GM12878 (cell line): Measurements from ENCODE around the gene MORN4. TPM values are rescaled to one million over a fixed set of nuclear protein-coding genes. Genes with fewer than 3 reads are reported as not detected.
A peak's percentile ranks its signal among the peaks of the same experiment; 100 is the strongest.

Experiments used
- BRCA1 ChIP-seq: IDR thresholded peaks from 2 replicates; pipeline ENCODE4 v1.6.1; 2011; ENCODE audit warnings: low read depth, low read length, improper control_type of control experiment
- JUND ChIP-seq: IDR thresholded peaks from 2 replicates; pipeline ENCODE4 v1.6.1; 2012; ENCODE audit warnings: low read depth, mild to moderate bottlenecking, low read length, improper control_type of control experiment, moderate library complexity
- KDM1A ChIP-seq: fragments of 200-600 bp; sonication (generic); IDR thresholded peaks from 2 replicates; pipeline ENCODE4 v1.6.1; 2016; ENCODE audit warnings: borderline replicate concordance
- LARP7 ChIP-seq: fragments of 450-650 bp; IDR thresholded peaks from 2 replicates; pipeline ENCODE4 v1.6.1; 2017; ENCODE audit warnings: mild to moderate bottlenecking
- MTA3 ChIP-seq: IDR thresholded peaks from 2 replicates; pipeline ENCODE4 v1.6.1; 2012; ENCODE audit warnings: low read length, inconsistent platforms, borderline replicate concordance
- MYB ChIP-seq: fragments of 150-350 bp; IDR thresholded peaks from 2 replicates; pipeline ENCODE4 v1.6.1; 2014; ENCODE audit warnings: mild to moderate bottlenecking, low read depth, low read length, borderline replicate concordance
- NFXL1 ChIP-seq: fragments of 450-650 bp; IDR thresholded peaks from 2 replicates; pipeline ENCODE4 v1.6.1; 2017; ENCODE audit warnings: antibody characterized with exemption, mild to moderate bottlenecking, borderline replicate concordance
- RCOR1 ChIP-seq: conservative IDR thresholded peaks from 2 replicates; pipeline ENCODE4 v1.6.1; 2012; ENCODE audit warnings: low read depth, low read length, improper control_type of control experiment
- RELA ChIP-seq: fragments of 450-650 bp; IDR thresholded peaks from 2 replicates; pipeline ENCODE4 v1.8.0; 2014; ENCODE audit warnings: borderline replicate concordance; ENCODE audit not compliant: partially characterized antibody
- RUNX3 ChIP-seq: IDR thresholded peaks from 2 replicates; pipeline ENCODE4 v1.6.1; 2012; ENCODE audit warnings: low read length, inconsistent platforms
- SMAD1 ChIP-seq: fragments of 450-650 bp; IDR thresholded peaks from 2 replicates; pipeline ENCODE4 v1.6.1; 2018; ENCODE audit warnings: mild to moderate bottlenecking, low read depth; ENCODE audit not compliant: partially characterized antibody
- SMARCA5 ChIP-seq: fragments of 450-650 bp; IDR thresholded peaks from 2 replicates; pipeline ENCODE4 v1.6.1; 2017; ENCODE audit warnings: mild to moderate bottlenecking
- SMC3 ChIP-seq: IDR thresholded peaks from 2 replicates; pipeline ENCODE4 v1.6.1; 2011; ENCODE audit warnings: low read length, improper control_type of control experiment, borderline replicate concordance
- SUPT20H ChIP-seq: IDR thresholded peaks from 2 replicates; pipeline ENCODE4 v1.6.1; 2011; ENCODE audit warnings: low read depth, mild to moderate bottlenecking, low read length, moderate library complexity, borderline replicate concordance; ENCODE audit not compliant: control insufficient read depth
- TCF12 ChIP-seq: IDR thresholded peaks from 2 replicates; pipeline ENCODE4 v1.6.1; 2011; ENCODE audit warnings: low read depth, mild to moderate bottlenecking, low read length
- ZNF217 ChIP-seq: fragments of 450-650 bp; IDR thresholded peaks from 2 replicates; pipeline ENCODE4 v1.6.1; 2017; ENCODE audit warnings: antibody characterized with exemption, mild to moderate bottlenecking
- ZNF24 ChIP-seq: fragments of 450-650 bp; IDR thresholded peaks from 2 replicates; pipeline ENCODE4 v1.6.1; 2017; ENCODE audit warnings: antibody characterized with exemption, mild to moderate bottlenecking
- polyA plus RNA-seq, 11 experiments: library from polyadenylated mRNA; depleted of rRNA in 4 of 11; unstranded in 6 of 11; stranded (reverse) in 5 of 11; fragments of >200 nt; fragmentation: Nextera tagmentation in 4 of 11; fragmentation: Illumina TruSeq in 1 of 11; extraction: Ambion mirVana in 4 of 11; extraction: Trizol in 1 of 11; gene quantifications; 1 replicate in 1 of 11; 2 replicates in 10 of 11; pipeline versions ENCODE4 v1.2.1 to v1.2.3, GENCODE V29; 2011 to 2016; ENCODE audit warnings: inconsistent platforms in 2 of 11, missing spikeins in 2 of 11, low read depth in 1 of 11
- total RNA-seq, 4 experiments: library from RNA; depleted of rRNA in 3 of 4; stranded (reverse); fragments of >200 nt in 3 of 4; fragmentation: Illumina TruSeq in 1 of 4; extraction: Trizol in 1 of 4; gene quantifications; 2 replicates each; pipeline versions ENCODE4 v1.2.1 to v1.2.3, GENCODE V29; 2013 to 2021
- TF ChIP-seq, protein P1 (sequence below): fragments of 450-650 bp; IDR thresholded peaks from 2 replicates; pipeline ENCODE4 v1.6.1; 2017; ENCODE audit warnings: mild to moderate bottlenecking, low read depth, inconsistent platforms; ENCODE audit not compliant: poor library complexity, severe bottlenecking
- TF ChIP-seq, protein P2 (sequence below): IDR thresholded peaks from 2 replicates; pipeline ENCODE4 v1.6.1; 2011; ENCODE audit warnings: low read depth, low read length, improper control_type of control experiment, borderline replicate concordance
- TF ChIP-seq, protein P3 (sequence below): fragments of 450-650 bp; IDR thresholded peaks from 2 replicates; pipeline ENCODE4 v1.6.1; 2017; ENCODE audit warnings: low read depth, mild to moderate bottlenecking, moderate library complexity
- TF ChIP-seq, protein P4 (sequence below): fragments of 150-350 bp; IDR thresholded peaks from 2 replicates; pipeline ENCODE4 v1.6.1; 2014; ENCODE audit warnings: mild to moderate bottlenecking, low read depth, low read length

The MORN4 gene
- total and polyA plus RNA-seq, 10 of the 15 experiments (the other 5 are each of a cell fraction or from before 2014, with no cell fraction given): 1.3 to 5.5 (median 2.6) TPM

DNA sequence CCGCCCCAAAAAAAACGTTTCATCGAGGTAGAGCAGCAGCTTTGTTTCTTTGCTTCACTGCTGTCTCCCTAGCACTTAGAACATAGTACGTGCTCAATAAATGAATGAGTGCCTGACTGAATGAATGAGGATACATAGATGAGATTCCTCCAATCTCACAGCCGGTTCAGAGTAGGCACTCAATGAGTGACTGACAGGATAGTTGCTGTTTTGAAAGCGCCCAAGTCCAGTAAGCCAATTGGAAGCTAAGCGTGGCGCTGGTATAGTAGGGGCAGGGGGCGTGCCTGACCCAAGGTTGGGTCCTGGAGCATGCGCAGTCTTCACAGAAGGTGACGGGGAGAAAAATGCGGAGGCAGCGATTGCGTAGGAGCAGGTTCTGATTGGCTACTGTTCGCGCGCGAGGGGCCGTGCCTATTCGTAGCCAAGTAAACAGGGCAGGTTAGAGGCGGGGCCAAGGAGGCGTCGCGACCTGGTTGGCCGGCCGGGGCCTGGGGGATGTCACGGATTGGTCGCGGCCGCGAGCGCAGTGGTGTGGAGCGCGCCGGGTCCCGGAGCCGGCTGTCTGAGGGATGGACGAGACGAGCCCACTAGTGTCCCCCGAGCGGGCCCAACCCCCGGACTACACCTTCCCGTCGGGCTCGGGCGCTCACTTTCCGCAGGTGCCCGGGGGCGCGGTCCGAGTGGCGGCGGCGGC, 7.0 kb upstream of the MORN4 start, which contains the start of gene PI4K2A (continued):
- TF ChIP-seq MYB (no peak), ZNF217 (no peak), RELA (peak; percentile 38), BRCA1 (no peak), ZNF24 (peak; percentile 73), SMARCA5 (peak; percentile 19; the same call in 1 of the 2 replicates), LARP7 (no peak), TCF12 (no peak), NFXL1 (no peak), SMC3 (no peak), JUND (no peak), RCOR1 (no peak), SUPT20H (no peak), MTA3 (no peak), RUNX3 (no peak), KDM1A (no peak), SMAD1 (no peak)
- TF ChIP-seq, protein P1, sequence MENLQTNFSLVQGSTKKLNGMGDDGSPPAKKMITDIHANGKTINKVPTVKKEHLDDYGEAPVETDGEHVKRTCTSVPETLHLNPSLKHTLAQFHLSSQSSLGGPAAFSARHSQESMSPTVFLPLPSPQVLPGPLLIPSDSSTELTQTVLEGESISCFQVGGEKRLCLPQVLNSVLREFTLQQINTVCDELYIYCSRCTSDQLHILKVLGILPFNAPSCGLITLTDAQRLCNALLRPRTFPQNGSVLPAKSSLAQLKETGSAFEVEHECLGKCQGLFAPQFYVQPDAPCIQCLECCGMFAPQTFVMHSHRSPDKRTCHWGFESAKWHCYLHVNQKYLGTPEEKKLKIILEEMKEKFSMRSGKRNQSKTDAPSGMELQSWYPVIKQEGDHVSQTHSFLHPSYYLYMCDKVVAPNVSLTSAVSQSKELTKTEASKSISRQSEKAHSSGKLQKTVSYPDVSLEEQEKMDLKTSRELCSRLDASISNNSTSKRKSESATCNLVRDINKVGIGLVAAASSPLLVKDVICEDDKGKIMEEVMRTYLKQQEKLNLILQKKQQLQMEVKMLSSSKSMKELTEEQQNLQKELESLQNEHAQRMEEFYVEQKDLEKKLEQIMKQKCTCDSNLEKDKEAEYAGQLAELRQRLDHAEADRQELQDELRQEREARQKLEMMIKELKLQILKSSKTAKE: no peak
- TF ChIP-seq, protein P2, sequence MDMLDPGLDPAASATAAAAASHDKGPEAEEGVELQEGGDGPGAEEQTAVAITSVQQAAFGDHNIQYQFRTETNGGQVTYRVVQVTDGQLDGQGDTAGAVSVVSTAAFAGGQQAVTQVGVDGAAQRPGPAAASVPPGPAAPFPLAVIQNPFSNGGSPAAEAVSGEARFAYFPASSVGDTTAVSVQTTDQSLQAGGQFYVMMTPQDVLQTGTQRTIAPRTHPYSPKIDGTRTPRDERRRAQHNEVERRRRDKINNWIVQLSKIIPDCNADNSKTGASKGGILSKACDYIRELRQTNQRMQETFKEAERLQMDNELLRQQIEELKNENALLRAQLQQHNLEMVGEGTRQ: no peak
- TF ChIP-seq, protein P3, sequence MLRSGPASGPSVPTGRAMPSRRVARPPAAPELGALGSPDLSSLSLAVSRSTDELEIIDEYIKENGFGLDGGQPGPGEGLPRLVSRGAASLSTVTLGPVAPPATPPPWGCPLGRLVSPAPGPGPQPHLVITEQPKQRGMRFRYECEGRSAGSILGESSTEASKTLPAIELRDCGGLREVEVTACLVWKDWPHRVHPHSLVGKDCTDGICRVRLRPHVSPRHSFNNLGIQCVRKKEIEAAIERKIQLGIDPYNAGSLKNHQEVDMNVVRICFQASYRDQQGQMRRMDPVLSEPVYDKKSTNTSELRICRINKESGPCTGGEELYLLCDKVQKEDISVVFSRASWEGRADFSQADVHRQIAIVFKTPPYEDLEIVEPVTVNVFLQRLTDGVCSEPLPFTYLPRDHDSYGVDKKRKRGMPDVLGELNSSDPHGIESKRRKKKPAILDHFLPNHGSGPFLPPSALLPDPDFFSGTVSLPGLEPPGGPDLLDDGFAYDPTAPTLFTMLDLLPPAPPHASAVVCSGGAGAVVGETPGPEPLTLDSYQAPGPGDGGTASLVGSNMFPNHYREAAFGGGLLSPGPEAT: 0 out of 2 replicates have a peak, but pooled peaks have one; percentile 18
- TF ChIP-seq, protein P4, sequence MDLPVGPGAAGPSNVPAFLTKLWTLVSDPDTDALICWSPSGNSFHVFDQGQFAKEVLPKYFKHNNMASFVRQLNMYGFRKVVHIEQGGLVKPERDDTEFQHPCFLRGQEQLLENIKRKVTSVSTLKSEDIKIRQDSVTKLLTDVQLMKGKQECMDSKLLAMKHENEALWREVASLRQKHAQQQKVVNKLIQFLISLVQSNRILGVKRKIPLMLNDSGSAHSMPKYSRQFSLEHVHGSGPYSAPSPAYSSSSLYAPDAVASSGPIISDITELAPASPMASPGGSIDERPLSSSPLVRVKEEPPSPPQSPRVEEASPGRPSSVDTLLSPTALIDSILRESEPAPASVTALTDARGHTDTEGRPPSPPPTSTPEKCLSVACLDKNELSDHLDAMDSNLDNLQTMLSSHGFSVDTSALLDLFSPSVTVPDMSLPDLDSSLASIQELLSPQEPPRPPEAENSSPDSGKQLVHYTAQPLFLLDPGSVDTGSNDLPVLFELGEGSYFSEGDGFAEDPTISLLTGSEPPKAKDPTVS: no peak
